ENCODE measurements around the gene SPATA18.

DNA sequence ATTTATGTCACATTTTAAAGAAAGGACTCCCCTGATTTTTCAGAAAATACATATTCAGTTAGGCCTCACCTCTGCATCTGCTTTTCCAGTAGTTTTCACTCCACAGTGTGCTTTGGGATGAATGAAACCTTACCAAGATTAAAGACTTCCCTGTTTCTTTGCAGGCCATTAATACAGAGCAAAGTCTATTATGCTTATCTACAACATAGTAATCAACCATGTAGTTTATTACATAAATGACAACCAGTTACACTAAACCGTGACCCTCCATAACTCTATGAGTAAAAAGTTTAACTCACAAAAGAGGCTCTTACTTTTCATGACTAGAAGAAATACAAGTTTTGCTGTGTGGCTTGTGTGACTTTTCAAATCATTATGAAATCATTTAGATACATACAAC is 33.3 kb upstream of the SPATA18 start:
- TF ChIP-seq, protein P1, sequence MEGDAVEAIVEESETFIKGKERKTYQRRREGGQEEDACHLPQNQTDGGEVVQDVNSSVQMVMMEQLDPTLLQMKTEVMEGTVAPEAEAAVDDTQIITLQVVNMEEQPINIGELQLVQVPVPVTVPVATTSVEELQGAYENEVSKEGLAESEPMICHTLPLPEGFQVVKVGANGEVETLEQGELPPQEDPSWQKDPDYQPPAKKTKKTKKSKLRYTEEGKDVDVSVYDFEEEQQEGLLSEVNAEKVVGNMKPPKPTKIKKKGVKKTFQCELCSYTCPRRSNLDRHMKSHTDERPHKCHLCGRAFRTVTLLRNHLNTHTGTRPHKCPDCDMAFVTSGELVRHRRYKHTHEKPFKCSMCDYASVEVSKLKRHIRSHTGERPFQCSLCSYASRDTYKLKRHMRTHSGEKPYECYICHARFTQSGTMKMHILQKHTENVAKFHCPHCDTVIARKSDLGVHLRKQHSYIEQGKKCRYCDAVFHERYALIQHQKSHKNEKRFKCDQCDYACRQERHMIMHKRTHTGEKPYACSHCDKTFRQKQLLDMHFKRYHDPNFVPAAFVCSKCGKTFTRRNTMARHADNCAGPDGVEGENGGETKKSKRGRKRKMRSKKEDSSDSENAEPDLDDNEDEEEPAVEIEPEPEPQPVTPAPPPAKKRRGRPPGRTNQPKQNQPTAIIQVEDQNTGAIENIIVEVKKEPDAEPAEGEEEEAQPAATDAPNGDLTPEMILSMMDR (conservative IDR thresholded peaks at IDR 0.05): no peak
- no peak for TF ChIP-seq EZH2 (IDR thresholded peaks at IDR 0.05; ENCODE audit: low read depth)

Measured in PC-9 (cell line).